PC-3 (cell line): Measurements from ENCODE around the gene KISS1R. TPM values are rescaled to one million over a fixed set of nuclear protein-coding genes. Genes with fewer than 3 reads are reported as not detected.

Source experiments
- ATAC-seq: fragments of 200-7000 bp; cut with Tn5 transposase; 2 replicates; pipeline ENCODE4 v1.9.1; 2020; ENCODE audit warnings: mild to moderate bottlenecking, moderate library complexity
- BruUV-seq: library from RNA; stranded (reverse); fragments of 400-500 nt; replicated peaks from 2 replicates; lab custom pipeline; 2021; lab: Mats Ljungman, UMichigan
- CTCF ChIA-PET: fragments of 300-600 bp; sonication (Branson Sonifier 250); formaldehyde crosslinking; loops from one replicate; lab custom pipeline; 2022; ENCODE audit warnings: antibody characterized with exemption; lab: Charles Lee
- POLR2A ChIA-PET: fragments of 300-600 bp; sonication (Branson Sonifier 250); formaldehyde crosslinking; loops from one replicate; lab custom pipeline; 2022; ENCODE audit warnings: antibody characterized with exemption; ENCODE audit not compliant: unreplicated experiment; lab: Charles Lee
- DNase-seq: peaks from one replicate; pipeline ENCODE4 v3.0.0-alpha.2; 2015
- H2AFZ ChIP-seq: fragments of 300-600 bp; sonication (generic); 2 replicates; pipeline ENCODE4 v1.6.0; 2016; ENCODE audit warnings: antibody characterized with exemption, low read length
- H3F3A ChIP-seq: fragments of 300-600 bp; sonication (generic); one replicate; pipeline ENCODE4 v1.6.0; 2017; ENCODE audit warnings: antibody characterized with exemption, low read length, control low read depth, mild to moderate bottlenecking; ENCODE audit not compliant: unreplicated experiment
- H3K27ac ChIP-seq: fragments of 300-600 bp; sonication (generic); 2 replicates; pipeline ENCODE4 v1.5.1; 2016; ENCODE audit warnings: mild to moderate bottlenecking, low read length
- H3K27me3 ChIP-seq: fragments of 300-600 bp; sonication (generic); 2 replicates; pipeline ENCODE4 v1.6.1; 2016; ENCODE audit warnings: low read length, mixed read lengths
- H3K36me3 ChIP-seq: fragments of 300-600 bp; sonication (generic); 2 replicates; pipeline ENCODE4 v1.6.1; 2016; ENCODE audit warnings: low read depth, mixed run types, low read length, mixed read lengths
- H3K4me1 ChIP-seq: fragments of 300-600 bp; sonication (generic); 2 replicates; pipeline ENCODE4 v1.5.1; 2016; ENCODE audit warnings: low read length; ENCODE audit not compliant: insufficient read depth
- H3K4me2 ChIP-seq: fragments of 300-600 bp; sonication (generic); 2 replicates; pipeline ENCODE4 v1.6.0; 2016; ENCODE audit warnings: low read length
- H3K4me3 ChIP-seq: fragments of 300-600 bp; sonication (generic); 2 replicates; pipeline ENCODE4 v1.5.1; 2016; ENCODE audit warnings: mild to moderate bottlenecking, low read length, mixed read lengths
- H3K79me2 ChIP-seq: fragments of 300-600 bp; sonication (generic); 2 replicates; pipeline ENCODE4 v1.6.1; 2017; ENCODE audit warnings: low read length, mixed read lengths
- H3K9ac ChIP-seq: fragments of 300-600 bp; sonication (generic); 2 replicates; pipeline ENCODE4 v1.6.0; 2016; ENCODE audit warnings: mild to moderate bottlenecking, low read length
- H3K9me2 ChIP-seq: fragments of 300-600 bp; sonication (generic); replicated peaks from 2 replicates; pipeline ENCODE4 v1.6.1; 2016; ENCODE audit warnings: mixed run types, low read length, mixed read lengths
- H3K9me3 ChIP-seq: fragments of 300-600 bp; sonication (generic); 2 replicates; pipeline ENCODE4 v1.6.1; 2016; ENCODE audit warnings: low read length, mixed read lengths
- H4K20me1 ChIP-seq: fragments of 300-600 bp; sonication (generic); 2 replicates; pipeline ENCODE4 v1.6.1; 2016; ENCODE audit warnings: low read length, mixed read lengths
- CTCF ChIP-seq: fragments of 300-600 bp; sonication (generic); conservative IDR thresholded peaks from 2 replicates; pipeline ENCODE4 v1.5.1; 2017; ENCODE audit warnings: antibody characterized with exemption, low read depth, mild to moderate bottlenecking, low read length
- EZH2 ChIP-seq: fragments of 300-600 bp; sonication (generic); IDR thresholded peaks from one replicate; pipeline ENCODE4 v1.6.1; 2017; ENCODE audit warnings: antibody characterized with exemption, mild to moderate bottlenecking, low read length; ENCODE audit not compliant: unreplicated experiment
- EZH2phosphoT487 ChIP-seq: fragments of 300-600 bp; sonication (generic); IDR thresholded peaks from 2 replicates; pipeline ENCODE4 v1.6.1; 2018; ENCODE audit warnings: mild to moderate bottlenecking, antibody characterized with exemption, low read length, borderline replicate concordance
- intact Hi-C: fragments of 100-400 bp; cut with micrococcal nuclease; formaldehyde crosslinking; loops from 2 replicates; pipeline ENCODE4 v1.9.0; 2023
- total RNA-seq: library from RNA; depleted of rRNA; stranded (reverse); fragments of >200 nt; gene quantifications from 2 replicates; pipeline ENCODE4 v1.2.3, GENCODE V29; 2014

KISS1R gene
- total RNA-seq, 1 experiment from 2014 or later, result 3.9 TPM

DNA sequence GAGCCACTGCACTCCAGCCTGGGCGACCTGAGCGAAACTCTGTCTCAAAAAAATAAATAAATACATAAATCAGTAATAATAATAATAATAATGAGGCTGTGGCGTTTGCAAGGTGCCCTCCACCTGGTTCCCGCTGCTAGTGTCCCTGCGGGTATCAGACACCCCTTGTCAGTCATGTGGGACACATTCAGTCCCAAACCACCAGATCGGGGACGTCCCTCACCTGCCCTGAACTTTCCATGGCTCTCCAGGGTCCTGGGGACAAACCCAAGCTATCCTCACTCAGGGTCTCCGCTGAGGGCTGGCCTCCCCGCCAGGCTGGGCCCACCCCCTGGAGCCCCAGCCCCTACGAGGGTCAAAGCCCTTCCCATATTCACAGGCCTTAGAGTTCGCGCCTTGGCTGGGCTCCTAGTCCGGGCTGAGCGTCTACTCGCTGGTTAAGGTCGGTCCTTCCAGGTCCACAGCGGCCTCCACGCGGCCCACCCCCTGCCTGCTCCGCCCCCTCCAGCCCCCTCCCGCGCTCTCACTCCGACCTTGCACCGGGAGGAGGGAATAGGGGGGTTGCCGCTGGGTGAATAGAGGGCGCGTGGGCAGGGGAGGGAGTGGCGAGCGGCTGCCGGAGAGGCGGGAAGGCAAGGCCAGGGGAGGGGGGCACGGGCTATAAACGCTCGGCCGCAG lies 349 bp upstream of the KISS1R start:
- BruUV-seq, result no TSS peak
- no peaks in the 10 kb centered on the region for H3K9me2 ChIP-seq
- no peaks in the 10 kb centered on the region for H3K9me3 ChIP-seq
- H4K20me1 ChIP-seq, result no peaks in the 10 kb centered on the region
- no peak for DNase-seq
- peaks cover 4% of the 10 kb centered on the region; the same call in 1 of the 2 replicates for H3K4me1 ChIP-seq
- intact Hi-C loops, result no loop called here
- no peak overlapping the region for H3K27ac ChIP-seq
- no peaks in the 10 kb centered on the region for H3K36me3 ChIP-seq
- TF ChIP-seq CTCF (no peak), EZH2 (no peak), EZH2phosphoT487 (no peak)
- no peak overlapping the region for H3K9ac ChIP-seq
- H2AFZ ChIP-seq, result no peak overlapping the region
- POLR2A ChIA-PET, result interaction anchor here (0.7 kb wide), 1 partner anchor 10 kb away, joined by 3 read pairs; no protein-coding TSS in a partner anchor
- H3K4me3 ChIP-seq, result no peak overlapping the region; the same call in 1 of the 2 replicates
- CTCF ChIA-PET, result no interaction called here
- no peaks in the 10 kb centered on the region for H3F3A ChIP-seq
- peaks cover 7% of the 10 kb centered on the region; the same call in 1 of the 2 replicates for H3K27me3 ChIP-seq
- ATAC-seq, result no peak
- peak overlapping the region; percentile 78 for H3K4me2 ChIP-seq
- peaks cover 7% of the 10 kb centered on the region for H3K79me2 ChIP-seq

DNA sequence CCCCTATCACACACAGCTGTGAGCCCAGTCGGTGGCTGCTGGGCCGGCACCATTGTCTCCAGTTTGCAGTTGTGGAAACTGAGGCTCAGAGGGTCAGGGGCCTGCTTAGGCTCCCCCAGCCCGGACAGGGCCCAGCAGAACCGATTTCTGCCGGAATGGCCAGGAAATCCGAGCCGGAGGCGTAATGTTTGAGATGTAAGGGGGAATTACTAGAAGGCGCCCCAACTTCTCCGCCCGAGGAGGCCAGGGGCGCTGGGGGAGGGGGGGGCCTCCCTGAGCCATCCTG lies 962 bp downstream of the KISS1R start:
- peak overlapping the region; percentile 78 for H3K4me2 ChIP-seq
- BruUV-seq, result no TSS peak
- H4K20me1 ChIP-seq, result no peaks in the 10 kb centered on the region

More for the DNA sequence above, 962 bp downstream of the KISS1R start:
- Histone ChIP-seq H3K9me3 (no peaks in the 10 kb centered on the region), H2AFZ (no peak overlapping the region), H3K79me2 (no peaks in the 10 kb centered on the region), H3K9me2 (no peaks in the 10 kb centered on the region), H3F3A (no peaks in the 10 kb centered on the region), H3K9ac (no peak overlapping the region), H3K4me3 (peak overlapping the region; percentile 35), H3K4me1 (peaks cover 4% of the 10 kb centered on the region; the same call in 1 of the 2 replicates), H3K27me3 (peaks cover 7% of the 10 kb centered on the region; the same call in 1 of the 2 replicates), H3K27ac (no peak overlapping the region), H3K36me3 (no peaks in the 10 kb centered on the region)
- DNase-seq (no peak), ATAC-seq (no peak)
- TF ChIP-seq EZH2phosphoT487 (no peak), CTCF (no peak), EZH2 (no peak)
- ChIA-PET POLR2A (no interaction called here), CTCF (no interaction called here)
- intact Hi-C loops, result no loop called here
